HepG2 (cell line): Measurements from ENCODE around the gene TPM1. TPM values are rescaled to one million over a fixed set of nuclear protein-coding genes. Genes with fewer than 3 reads are reported as not detected.

Experiments
- AGO2 ChIP-seq: fragments of 200-400 bp; formaldehyde crosslinking; optimal IDR thresholded peaks from 2 replicates; pipeline ENCODE3; 2017; ENCODE audit warnings: mild to moderate bottlenecking, low read depth, low read length, moderate library complexity
- CAMTA2 ChIP-seq: sonication (generic); formaldehyde crosslinking; IDR thresholded peaks from 2 replicates; pipeline ENCODE4 v1.4.0; 2020; ENCODE audit warnings: mild to moderate bottlenecking, missing genetic modification reagents, borderline replicate concordance
- DNMT3B ChIP-seq: conservative IDR thresholded peaks from 2 replicates; pipeline ENCODE4 v1.6.1; 2016; ENCODE audit warnings: missing biosample characterization, control low read depth
- FIP1L1 ChIP-seq: fragments of 200-400 bp; formaldehyde crosslinking; IDR thresholded peaks from 2 replicates; pipeline ENCODE4 v1.6.1; 2018; ENCODE audit warnings: low read depth, mild to moderate bottlenecking, low read length, moderate library complexity, borderline replicate concordance; ENCODE audit not compliant: insufficient read depth
- HMGA1 ChIP-seq: sonication (generic); formaldehyde crosslinking; conservative IDR thresholded peaks from 2 replicates; pipeline ENCODE4 v1.4.0; 2020; ENCODE audit warnings: missing genetic modification reagents
- HNF4A ChIP-seq: sonication (generic); formaldehyde crosslinking; IDR thresholded peaks from 2 replicates; pipeline ENCODE4 v1.4.0; 2020; ENCODE audit warnings: missing genetic modification reagents
- MAZ ChIP-seq, 2 experiments: sonication (generic) in 1 of 2; formaldehyde crosslinking in 1 of 2; IDR thresholded peaks; 2 replicates each; pipeline versions ENCODE4 v1.5.0 to v1.6.1; 2012 to 2020; ENCODE audit warnings: low read depth in 2 of 2, mild to moderate bottlenecking in 2 of 2, borderline replicate concordance in 1 of 2, improper control_type of control experiment in 1 of 2, low read length in 1 of 2, missing genetic modification reagents in 1 of 2, moderate library complexity in 1 of 2
- MYNN ChIP-seq: sonication (generic); formaldehyde crosslinking; IDR thresholded peaks from 2 replicates; pipeline ENCODE4 v1.4.0; 2020; ENCODE audit warnings: mild to moderate bottlenecking, low read depth, missing genetic modification reagents
- REST ChIP-seq, 2 experiments: IDR thresholded peaks; 2 replicates each; pipeline ENCODE4 v1.6.1; 2011 to 2012; ENCODE audit warnings: low read length in 2 of 2, borderline replicate concordance in 1 of 2, low read depth in 1 of 2, mild to moderate bottlenecking in 1 of 2, moderate library complexity in 1 of 2
- RFXANK ChIP-seq: IDR thresholded peaks from 2 replicates; pipeline ENCODE4 v1.6.1; 2016
- RXRB ChIP-seq: IDR thresholded peaks from 2 replicates; pipeline ENCODE4 v1.6.1; 2016; ENCODE audit warnings: borderline replicate concordance, missing genetic modification reagents, missing compliant biosample characterization
- SMC3 ChIP-seq: IDR thresholded peaks from 2 replicates; pipeline ENCODE4 v1.6.1; 2011; ENCODE audit warnings: low read length, improper control_type of control experiment
- TOPORS ChIP-seq: sonication (generic); formaldehyde crosslinking; IDR thresholded peaks from 2 replicates; pipeline ENCODE4 v1.8.0; 2023; ENCODE audit warnings: mild to moderate bottlenecking, missing genetic modification reagents
- ZFP37 ChIP-seq: sonication (generic); formaldehyde crosslinking; IDR thresholded peaks from 2 replicates; pipeline ENCODE4 v1.4.0; 2020; ENCODE audit warnings: missing genetic modification reagents, borderline replicate concordance
- ZFP82 ChIP-seq: sonication (generic); formaldehyde crosslinking; IDR thresholded peaks from 2 replicates; pipeline ENCODE4 v1.5.1; 2020; ENCODE audit warnings: mild to moderate bottlenecking, missing genetic modification reagents, borderline replicate concordance
- ZNF256 ChIP-seq: sonication (generic); formaldehyde crosslinking; conservative IDR thresholded peaks from 2 replicates; pipeline ENCODE4 v1.4.0; 2020; ENCODE audit warnings: missing genetic modification reagents
- ZNF282 ChIP-seq: fragments of 450-650 bp; IDR thresholded peaks from 2 replicates; pipeline ENCODE4 v1.6.1; 2018; ENCODE audit not compliant: partially characterized antibody
- ZNF770 ChIP-seq: sonication (generic); formaldehyde crosslinking; IDR thresholded peaks from 2 replicates; pipeline ENCODE4 v1.5.0; 2020; ENCODE audit warnings: mild to moderate bottlenecking, missing genetic modification reagents
- polyA plus RNA-seq, 8 experiments: library from polyadenylated mRNA; depleted of rRNA in 3 of 8; stranded (reverse) in 7 of 8; unstranded in 1 of 8; fragments of >200 nt; fragmentation: Illumina TruSeq in 4 of 8; extraction: Trizol in 4 of 8; gene quantifications; 2 replicates each; pipeline versions ENCODE4 v1.2.1 to v1.2.3, GENCODE V29; 2011 to 2016; ENCODE audit warnings: low read depth in 4 of 8, missing spikeins in 1 of 8, mixed read lengths in 1 of 8; ENCODE audit not compliant: insufficient read depth in 1 of 8
- total RNA-seq, 5 experiments: library from RNA; depleted of rRNA; stranded (reverse); fragments of >200 nt; fragmentation: Illumina TruSeq; extraction: Trizol; gene quantifications; 2 replicates each; pipeline ENCODE4 v1.2.3, GENCODE V29; 2016; ENCODE audit warnings: low read depth in 1 of 5
- TF ChIP-seq, protein P1 (sequence below): IDR thresholded peaks from 2 replicates; pipeline ENCODE4 v1.6.1; 2012; ENCODE audit warnings: inconsistent platforms
- TF ChIP-seq, protein P2 (sequence below): sonication (generic); formaldehyde crosslinking; IDR thresholded peaks from 2 replicates; pipeline ENCODE4 v1.4.0; 2020; ENCODE audit warnings: missing genetic modification reagents

Gene TPM1
- total and polyA plus RNA-seq, 2 of the 13 experiments (the other 11 are each of a cell fraction or from before 2014, with no cell fraction given), result 98.9 to 109 TPM

GRCh38 chr15:63048115-63048775, 5.7 kb downstream of the TPM1 start (continued):
- TF ChIP-seq FIP1L1, result no peak
- peak; percentile 89 for TF ChIP-seq ZFP82 (CRISPR knock-in tag)
- no peak; the same call in 1 of the 2 replicates for TF ChIP-seq CAMTA2
- TF ChIP-seq AGO2, result peak; percentile 81
- TF ChIP-seq RXRB (CRISPR knock-in tag), result peak; percentile 36; the same call in 1 of the 2 replicates
- TF ChIP-seq MYNN (CRISPR knock-in tag), result no peak
- TF ChIP-seq, protein P1, sequence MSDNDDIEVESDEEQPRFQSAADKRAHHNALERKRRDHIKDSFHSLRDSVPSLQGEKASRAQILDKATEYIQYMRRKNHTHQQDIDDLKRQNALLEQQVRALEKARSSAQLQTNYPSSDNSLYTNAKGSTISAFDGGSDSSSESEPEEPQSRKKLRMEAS, result peak; percentile 84; the same call in 1 of the 2 replicates
- no peak for TF ChIP-seq DNMT3B (CRISPR knock-in tag)
- TF ChIP-seq MAZ (IDR thresholded peaks at IDR 0.05; ENCODE audit: borderline replicate concordance, low read depth, low read length), result peak; percentile 87
- peak; percentile 99 for TF ChIP-seq MAZ (CRISPR knock-in tag; IDR thresholded peaks at IDR 0.05; ENCODE audit: low read depth)
- TF ChIP-seq ZNF282, result no peak
- peak; percentile 45; the same call in 1 of the 2 replicates for TF ChIP-seq HNF4A
- peak; percentile 71 for TF ChIP-seq ZNF770 (CRISPR knock-in tag)
- no peak for TF ChIP-seq HMGA1 (CRISPR knock-in tag)
- TF ChIP-seq ZNF256, result no peak
- no peak for TF ChIP-seq REST (IDR thresholded peaks at IDR 0.05; ENCODE audit: borderline replicate concordance in 1 of 2, low read depth in 1 of 2, low read length in 2 of 2)
- no peak for TF ChIP-seq ZFP37 (CRISPR knock-in tag)
- TF ChIP-seq SMC3, result peak; percentile 67; the same call in 1 of the 2 replicates
- peak; percentile 53; the same call in 1 of the 2 replicates for TF ChIP-seq TOPORS
- TF ChIP-seq RFXANK (CRISPR knock-in tag), result 0 out of 2 replicates have a peak, but pooled peaks have one; percentile 21
- TF ChIP-seq, protein P2, sequence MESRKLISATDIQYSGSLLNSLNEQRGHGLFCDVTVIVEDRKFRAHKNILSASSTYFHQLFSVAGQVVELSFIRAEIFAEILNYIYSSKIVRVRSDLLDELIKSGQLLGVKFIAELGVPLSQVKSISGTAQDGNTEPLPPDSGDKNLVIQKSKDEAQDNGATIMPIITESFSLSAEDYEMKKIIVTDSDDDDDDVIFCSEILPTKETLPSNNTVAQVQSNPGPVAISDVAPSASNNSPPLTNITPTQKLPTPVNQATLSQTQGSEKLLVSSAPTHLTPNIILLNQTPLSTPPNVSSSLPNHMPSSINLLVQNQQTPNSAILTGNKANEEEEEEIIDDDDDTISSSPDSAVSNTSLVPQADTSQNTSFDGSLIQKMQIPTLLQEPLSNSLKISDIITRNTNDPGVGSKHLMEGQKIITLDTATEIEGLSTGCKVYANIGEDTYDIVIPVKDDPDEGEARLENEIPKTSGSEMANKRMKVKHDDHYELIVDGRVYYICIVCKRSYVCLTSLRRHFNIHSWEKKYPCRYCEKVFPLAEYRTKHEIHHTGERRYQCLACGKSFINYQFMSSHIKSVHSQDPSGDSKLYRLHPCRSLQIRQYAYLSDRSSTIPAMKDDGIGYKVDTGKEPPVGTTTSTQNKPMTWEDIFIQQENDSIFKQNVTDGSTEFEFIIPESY, result no peak
